ENCODE data around the gene LTBP1.

DNA sequence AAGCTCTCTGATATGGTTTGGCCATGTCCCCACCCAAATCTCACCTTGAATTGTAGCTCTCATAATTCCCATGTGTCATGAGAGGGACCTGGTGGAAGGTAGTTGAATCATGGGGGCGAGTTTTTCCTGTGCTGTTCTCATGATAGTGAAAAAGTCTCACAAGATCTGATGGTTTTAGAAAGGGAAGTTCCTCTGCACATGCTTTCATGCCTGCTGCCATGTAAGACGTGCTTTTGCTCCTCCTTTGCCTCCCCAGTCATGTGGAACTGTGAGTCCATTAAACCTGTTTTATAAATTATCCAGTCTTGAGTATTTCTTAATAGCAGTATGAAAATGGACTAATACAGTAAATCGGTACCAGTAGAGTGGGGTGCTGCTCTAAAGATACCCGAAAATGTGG lies 34.9 kb downstream of the LTBP1 start:
- TF ChIP-seq, protein P1, sequence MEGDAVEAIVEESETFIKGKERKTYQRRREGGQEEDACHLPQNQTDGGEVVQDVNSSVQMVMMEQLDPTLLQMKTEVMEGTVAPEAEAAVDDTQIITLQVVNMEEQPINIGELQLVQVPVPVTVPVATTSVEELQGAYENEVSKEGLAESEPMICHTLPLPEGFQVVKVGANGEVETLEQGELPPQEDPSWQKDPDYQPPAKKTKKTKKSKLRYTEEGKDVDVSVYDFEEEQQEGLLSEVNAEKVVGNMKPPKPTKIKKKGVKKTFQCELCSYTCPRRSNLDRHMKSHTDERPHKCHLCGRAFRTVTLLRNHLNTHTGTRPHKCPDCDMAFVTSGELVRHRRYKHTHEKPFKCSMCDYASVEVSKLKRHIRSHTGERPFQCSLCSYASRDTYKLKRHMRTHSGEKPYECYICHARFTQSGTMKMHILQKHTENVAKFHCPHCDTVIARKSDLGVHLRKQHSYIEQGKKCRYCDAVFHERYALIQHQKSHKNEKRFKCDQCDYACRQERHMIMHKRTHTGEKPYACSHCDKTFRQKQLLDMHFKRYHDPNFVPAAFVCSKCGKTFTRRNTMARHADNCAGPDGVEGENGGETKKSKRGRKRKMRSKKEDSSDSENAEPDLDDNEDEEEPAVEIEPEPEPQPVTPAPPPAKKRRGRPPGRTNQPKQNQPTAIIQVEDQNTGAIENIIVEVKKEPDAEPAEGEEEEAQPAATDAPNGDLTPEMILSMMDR (conservative IDR thresholded peaks at IDR 0.05; ENCODE audit: low read length), result no peak
- no peak for TF ChIP-seq EZH2phosphoT487 (IDR thresholded peaks at IDR 0.05; ENCODE audit: borderline replicate concordance, low read depth, low read length)
